HuH-7.5 (cell line): ENCODE data around the gene RNASE8.

Experiments
- DNase-seq: peaks from one replicate; pipeline ENCODE4 v3.0.0; 2011; ENCODE audit warnings: low spot score

RNASE8 gene

GRCh38 chr14:21092273-21093011 lies 34.8 kb downstream of the RNASE8 start:
- peak; percentile 96 for DNase-seq

GRCh38 chr14:21093018-21093417 lies 35.4 kb downstream of the RNASE8 start:
- DNase-seq, result no peak

- peak; percentile 14 for DNase-seq
Measured at GRCh38 chr14:21093769-21094681, 36.4 kb downstream of the RNASE8 start.

GRCh38 chr14:21095430-21096205 lies 38.0 kb downstream of the RNASE8 start:
- peak; percentile 28 for DNase-seq

GRCh38 chr14:21096438-21096837 lies 38.8 kb downstream of the RNASE8 start:
- peak; percentile 4 for DNase-seq

- DNase-seq, result peak; percentile 20
Measured at GRCh38 chr14:21096978-21097635, 39.5 kb downstream of the RNASE8 start.

- DNase-seq, result peak; percentile 59
Measured at GRCh38 chr14:21097636-21098075, 40.0 kb downstream of the RNASE8 start.

- DNase-seq, result peak; percentile 75
Measured at GRCh38 chr14:21098076-21098891, 40.7 kb downstream of the RNASE8 start, which contains the start of gene ZNF219. Gene ZNF219, minus strand, starts transcription at chr14:21098655. Its CDS starts 5,064 bp downstream, at chr14:21093591.

GRCh38 chr14:21098892-21099595 lies 41.4 kb downstream of the RNASE8 start:
- DNase-seq, result peak; percentile 27

- DNase-seq, result no peak
Measured at GRCh38 chr14:21099596-21099985, 42.0 kb downstream of the RNASE8 start.

GRCh38 chr14:21100931-21101330 lies 43.3 kb downstream of the RNASE8 start, which contains the start of gene TMEM253:
Gene TMEM253, plus strand, starts transcription at chr14:21101066. Its CDS starts 278 bp downstream, at chr14:21101344.
- DNase-seq, result no peak

GRCh38 chr14:21101802-21102413 lies 44.3 kb downstream of the RNASE8 start:
- no peak for DNase-seq

GRCh38 chr14:21102521-21103410 lies 45.1 kb downstream of the RNASE8 start:
- DNase-seq, result peak; percentile 54

GRCh38 chr14:21103411-21103709 lies 45.7 kb downstream of the RNASE8 start:
- no peak for DNase-seq

GRCh38 chr14:21103710-21104447 lies 46.3 kb downstream of the RNASE8 start:
- peak; percentile 96 for DNase-seq

- DNase-seq, result peak; percentile 61
Measured at GRCh38 chr14:21104448-21105060, 46.9 kb downstream of the RNASE8 start.

- peak; percentile 3 for DNase-seq
Measured at GRCh38 chr14:21105095-21105494, 47.5 kb downstream of the RNASE8 start.

GRCh38 chr14:21106176-21106497 lies 48.5 kb downstream of the RNASE8 start:
- DNase-seq, result no peak
